Measurements from ENCODE around the gene MRPS34. TPM values are rescaled to one million over a fixed set of nuclear protein-coding genes. Genes with fewer than 3 reads are reported as not detected.

The MRPS34 gene
- polyA plus RNA-seq, 2 donors, result 62.4 to 115 TPM

GRCh38 chr16:1782408-1783264 lies 9.7 kb upstream of the MRPS34 start, which contains the start of the genes NUBP2 and SPSB3:
TSS of gene NUBP2 (plus strand) at chr16:1782960. CDS start at chr16:1783021, 61 bp downstream.
TSS of gene SPSB3 (minus strand) at chr16:1782571. CDS start at chr16:1781483, 1,088 bp downstream.
- Histone ChIP-seq H3K27me3 (ENCODE audit: control insufficient read depth in 1 of 2, insufficient read depth in 2 of 2, low read length in 2 of 2) (no peaks in the 10 kb centered on the region), H3K36me3 (ENCODE audit: control insufficient read depth in 2 of 2, insufficient read depth in 2 of 2, low read length in 1 of 2) (peaks cover 0 to 40% of the 10 kb centered on the region in 2 donors), H3K9me3 (ENCODE audit: control insufficient read depth in 2 of 2, insufficient read depth in 1 of 2, low read depth in 1 of 2, low read length in 1 of 2) (peaks cover 0 to 2% of the 10 kb centered on the region in 2 donors), H3K4me3 (ENCODE audit: low read depth in 1 of 2, low read length in 2 of 2) (peak within 1 kb of the TSS; percentile 78 to 84), H3K27ac (ENCODE audit: low read depth in 2 of 2, low read length in 1 of 2) (peak within 1 kb of the TSS; percentile 93 to 94), H3K4me1 (ENCODE audit: control insufficient read depth in 2 of 2, insufficient read depth in 2 of 2, low read length in 1 of 2) (peaks cover 8 to 16% of the 10 kb centered on the region in 2 donors)
- 0% methylated on average over 85 to 102 of the region's 102 CpGs for WGBS, 2 donors

- H3K4me1 ChIP-seq (ENCODE audit: control insufficient read depth in 2 of 2, insufficient read depth in 2 of 2, low read length in 1 of 2), result peaks cover 8 to 17% of the 10 kb centered on the region in 2 donors
- 1% methylated on average over 60 to 70 of the region's 70 CpGs for WGBS, 2 donors
Observed at GRCh38 chr16:1781758-1782407, 8.9 kb upstream of the MRPS34 start.

GRCh38 chr16:1781254-1781653 lies 8.3 kb upstream of the MRPS34 start:
- WGBS, 2 donors, result 61 to 62% methylated on average over 20 of the region's 20 CpGs
- peaks cover 0 to 40% of the 10 kb centered on the region in 2 donors for H3K36me3 ChIP-seq (ENCODE audit: control insufficient read depth in 2 of 2, insufficient read depth in 2 of 2, low read length in 1 of 2)
- H3K4me1 ChIP-seq (ENCODE audit: control insufficient read depth in 2 of 2, insufficient read depth in 2 of 2, low read length in 1 of 2), result peaks cover 9 to 19% of the 10 kb centered on the region in 2 donors

More at GRCh38 chr16:1781758-1782407, 8.9 kb upstream of the MRPS34 start:
- Histone ChIP-seq H3K27me3 (ENCODE audit: control insufficient read depth in 1 of 2, insufficient read depth in 2 of 2, low read length in 2 of 2) (no peaks in the 10 kb centered on the region), H3K4me3 (ENCODE audit: low read depth in 1 of 2, low read length in 2 of 2) (peak overlapping the region; percentile 75 to 78), H3K27ac (ENCODE audit: low read depth in 2 of 2, low read length in 1 of 2) (peak overlapping the region; percentile 93 to 94), H3K9me3 (ENCODE audit: control insufficient read depth in 2 of 2, insufficient read depth in 1 of 2, low read depth in 1 of 2, low read length in 1 of 2) (peaks cover 0 to 2% of the 10 kb centered on the region in 2 donors), H3K36me3 (ENCODE audit: control insufficient read depth in 2 of 2, insufficient read depth in 2 of 2, low read length in 1 of 2) (peaks cover 0 to 39% of the 10 kb centered on the region in 2 donors)

GRCh38 chr16:1780677-1781072 lies 7.7 kb upstream of the MRPS34 start:
- Histone ChIP-seq H3K9me3 (ENCODE audit: control insufficient read depth in 2 of 2, insufficient read depth in 1 of 2, low read depth in 1 of 2, low read length in 1 of 2) (peaks cover 0 to 2% of the 10 kb centered on the region in 2 donors), H3K27me3 (ENCODE audit: control insufficient read depth in 1 of 2, insufficient read depth in 2 of 2, low read length in 2 of 2) (no peaks in the 10 kb centered on the region), H3K4me3 (ENCODE audit: low read depth in 1 of 2, low read length in 2 of 2) (peak overlapping the region in 1 of 2 donors; percentile 78), H3K36me3 (ENCODE audit: control insufficient read depth in 2 of 2, insufficient read depth in 2 of 2, low read length in 1 of 2) (peaks cover 0 to 41% of the 10 kb centered on the region in 2 donors), H3K4me1 (ENCODE audit: control insufficient read depth in 2 of 2, insufficient read depth in 2 of 2, low read length in 1 of 2) (peaks cover 9 to 19% of the 10 kb centered on the region in 2 donors), H3K27ac (ENCODE audit: low read depth in 2 of 2, low read length in 1 of 2) (peak overlapping the region in 1 of 2 donors; percentile 19)
- 71 to 72% methylated on average over 6 of the region's 6 CpGs for WGBS, 2 donors

More at GRCh38 chr16:1781254-1781653, 8.3 kb upstream of the MRPS34 start:
- Histone ChIP-seq H3K27me3 (ENCODE audit: control insufficient read depth in 1 of 2, insufficient read depth in 2 of 2, low read length in 2 of 2) (no peaks in the 10 kb centered on the region), H3K27ac (ENCODE audit: low read depth in 2 of 2, low read length in 1 of 2) (peak overlapping the region; percentile 93 to 94), H3K9me3 (ENCODE audit: control insufficient read depth in 2 of 2, insufficient read depth in 1 of 2, low read depth in 1 of 2, low read length in 1 of 2) (peaks cover 0 to 2% of the 10 kb centered on the region in 2 donors), H3K4me3 (ENCODE audit: low read depth in 1 of 2, low read length in 2 of 2) (peak overlapping the region; percentile 75 to 78)

GRCh38 chr16:1779741-1780676 lies 7.1 kb upstream of the MRPS34 start:
- Histone ChIP-seq H3K4me3 (ENCODE audit: low read depth in 1 of 2, low read length in 2 of 2) (peak overlapping the region; percentile 5 to 16), H3K9me3 (ENCODE audit: control insufficient read depth in 2 of 2, insufficient read depth in 1 of 2, low read depth in 1 of 2, low read length in 1 of 2) (peaks cover 0 to 2% of the 10 kb centered on the region in 2 donors), H3K27ac (ENCODE audit: low read depth in 2 of 2, low read length in 1 of 2) (peak overlapping the region; percentile 4 to 59), H3K4me1 (ENCODE audit: control insufficient read depth in 2 of 2, insufficient read depth in 2 of 2, low read length in 1 of 2) (peaks cover 9 to 22% of the 10 kb centered on the region in 2 donors), H3K27me3 (ENCODE audit: control insufficient read depth in 1 of 2, insufficient read depth in 2 of 2, low read length in 2 of 2) (no peaks in the 10 kb centered on the region), H3K36me3 (ENCODE audit: control insufficient read depth in 2 of 2, insufficient read depth in 2 of 2, low read length in 1 of 2) (peaks cover 0 to 44% of the 10 kb centered on the region in 2 donors)
- 77 to 80% methylated on average over 27 of the region's 27 CpGs for WGBS, 2 donors

GRCh38 chr16:1779234-1779701 lies 6.3 kb upstream of the MRPS34 start:
- H3K27ac ChIP-seq (ENCODE audit: low read depth in 2 of 2, low read length in 1 of 2), result peak overlapping the region; percentile 4 to 59
- H3K9me3 ChIP-seq (ENCODE audit: control insufficient read depth in 2 of 2, insufficient read depth in 1 of 2, low read depth in 1 of 2, low read length in 1 of 2), result peaks cover 0 to 2% of the 10 kb centered on the region in 2 donors
- peaks cover 0 to 44% of the 10 kb centered on the region in 2 donors for H3K36me3 ChIP-seq (ENCODE audit: control insufficient read depth in 2 of 2, insufficient read depth in 2 of 2, low read length in 1 of 2)
- no peaks in the 10 kb centered on the region for H3K27me3 ChIP-seq (ENCODE audit: control insufficient read depth in 1 of 2, insufficient read depth in 2 of 2, low read length in 2 of 2)
- peak overlapping the region; percentile 5 to 16 for H3K4me3 ChIP-seq (ENCODE audit: low read depth in 1 of 2, low read length in 2 of 2)
- peaks cover 12 to 28% of the 10 kb centered on the region in 2 donors for H3K4me1 ChIP-seq (ENCODE audit: control insufficient read depth in 2 of 2, insufficient read depth in 2 of 2, low read length in 1 of 2)
- 79 to 80% methylated on average over 8 of the region's 8 CpGs for WGBS, 2 donors

GRCh38 chr16:1778200-1779179 lies 5.6 kb upstream of the MRPS34 start:
- Histone ChIP-seq H3K4me1 (ENCODE audit: control insufficient read depth in 2 of 2, insufficient read depth in 2 of 2, low read length in 1 of 2) (peaks cover 10 to 32% of the 10 kb centered on the region in 2 donors), H3K27ac (ENCODE audit: low read depth in 2 of 2, low read length in 1 of 2) (no peak overlapping the region), H3K4me3 (ENCODE audit: low read depth in 1 of 2, low read length in 2 of 2) (no peak overlapping the region), H3K27me3 (ENCODE audit: control insufficient read depth in 1 of 2, insufficient read depth in 2 of 2, low read length in 2 of 2) (no peaks in the 10 kb centered on the region), H3K36me3 (ENCODE audit: control insufficient read depth in 2 of 2, insufficient read depth in 2 of 2, low read length in 1 of 2) (peaks cover 0 to 44% of the 10 kb centered on the region in 2 donors), H3K9me3 (ENCODE audit: control insufficient read depth in 2 of 2, insufficient read depth in 1 of 2, low read depth in 1 of 2, low read length in 1 of 2) (peaks cover 0 to 2% of the 10 kb centered on the region in 2 donors)
- WGBS, 2 donors, result 83 to 85% methylated on average over 32 to 34 of the region's 34 CpGs
